ENCODE data around the gene FAM170B.

The FAM170B gene

GRCh38 chr10:49133706-49134248 is at the start of gene FAM170B:
FAM170B (minus strand) TSS chr10:49134021; CDS start chr10:49133918, 103 bp downstream.
- no peak within 1 kb of the TSS for H3K4me3 ChIP-seq (ENCODE audit: low read depth in 1 of 2, low read length in 2 of 2)
- no peak within 1 kb of the TSS for H3K27ac ChIP-seq (ENCODE audit: low read depth, low read length)
- H3K9ac ChIP-seq (ENCODE audit: low read depth in 1 of 2, low read length in 2 of 2) = no peak within 1 kb of the TSS
- no peaks in the 10 kb centered on the region for H3K27me3 ChIP-seq (ENCODE audit: control insufficient read depth in 1 of 2, insufficient read depth in 2 of 2, low read length in 2 of 2)
- peaks cover 0 to 7% of the 10 kb centered on the region in 2 donors for H3K4me1 ChIP-seq (ENCODE audit: control insufficient read depth in 1 of 2, insufficient read depth in 2 of 2, low read length in 2 of 2)
- no peaks in the 10 kb centered on the region for H3K36me3 ChIP-seq (ENCODE audit: control insufficient read depth in 1 of 2, insufficient read depth in 2 of 2, low read length in 2 of 2)
- peaks cover 0 to 4% of the 10 kb centered on the region in 2 donors for H3K9me3 ChIP-seq (ENCODE audit: control insufficient read depth in 1 of 2, low read length in 2 of 2)

DNA sequence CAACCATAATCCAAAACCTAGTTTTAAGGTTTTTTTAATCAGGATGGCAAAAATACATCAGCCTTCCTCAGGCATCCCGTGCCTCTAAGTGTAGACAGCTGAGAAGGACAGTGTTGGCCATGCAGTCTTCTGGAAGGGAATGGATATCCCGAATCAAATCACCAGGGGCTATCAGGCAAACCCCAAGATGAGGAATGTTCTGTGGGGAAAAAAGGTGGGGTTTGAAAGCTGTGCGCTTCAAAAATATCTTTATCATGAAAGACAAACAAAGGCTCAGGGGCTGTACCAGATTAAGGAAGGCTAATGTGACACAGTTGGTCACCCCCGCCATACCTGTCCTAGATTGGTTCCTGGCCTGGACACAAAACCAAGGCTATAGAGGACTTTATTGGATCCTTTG is 49.0 kb upstream of the FAM170B start:
- Histone ChIP-seq H3K36me3 (ENCODE audit: control insufficient read depth in 1 of 2, insufficient read depth in 2 of 2, low read length in 2 of 2) (no peaks in the 10 kb centered on the region), H3K27ac (ENCODE audit: low read depth, low read length) (no peak overlapping the region), H3K27me3 (ENCODE audit: control insufficient read depth in 1 of 2, insufficient read depth in 2 of 2, low read length in 2 of 2) (no peaks in the 10 kb centered on the region), H3K9me3 (ENCODE audit: control insufficient read depth in 1 of 2, low read length in 2 of 2) (no peaks in the 10 kb centered on the region), H3K4me3 (ENCODE audit: low read depth in 1 of 2, low read length in 2 of 2) (no peak overlapping the region), H3K4me1 (ENCODE audit: control insufficient read depth in 1 of 2, insufficient read depth in 2 of 2, low read length in 2 of 2) (peaks cover 0 to 11% of the 10 kb centered on the region in 2 donors), H3K9ac (ENCODE audit: low read depth in 1 of 2, low read length in 2 of 2) (no peak overlapping the region)

DNA sequence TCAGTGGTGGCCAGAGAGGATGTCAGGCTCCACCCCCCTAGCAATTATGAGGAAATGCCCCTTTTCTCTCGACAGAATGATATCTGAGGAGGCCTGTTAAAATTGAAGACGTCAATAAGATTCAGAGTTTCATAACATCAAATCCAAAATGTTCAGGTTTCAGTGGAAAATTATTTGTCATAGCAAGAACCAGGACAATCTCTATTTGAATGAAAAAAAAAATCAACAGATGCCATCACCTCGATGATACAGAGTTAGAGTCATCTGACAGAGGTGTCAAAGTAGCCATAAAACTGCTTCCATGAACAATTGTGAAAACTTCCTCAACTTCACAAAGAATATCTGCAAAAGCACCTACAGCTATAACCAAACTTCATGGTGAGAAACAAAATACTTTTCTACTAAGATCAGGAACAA is 46.6 kb upstream of the FAM170B start:
- Histone ChIP-seq H3K4me1 (ENCODE audit: control insufficient read depth in 1 of 2, insufficient read depth in 2 of 2, low read length in 2 of 2) (peaks cover 11 to 25% of the 10 kb centered on the region in 2 donors), H3K27ac (ENCODE audit: low read depth, low read length) (no peak overlapping the region), H3K9me3 (ENCODE audit: control insufficient read depth in 1 of 2, low read length in 2 of 2) (no peaks in the 10 kb centered on the region), H3K36me3 (ENCODE audit: control insufficient read depth in 1 of 2, insufficient read depth in 2 of 2, low read length in 2 of 2) (no peaks in the 10 kb centered on the region), H3K4me3 (ENCODE audit: low read depth in 1 of 2, low read length in 2 of 2) (no peak overlapping the region), H3K9ac (ENCODE audit: low read depth in 1 of 2, low read length in 2 of 2) (no peak overlapping the region), H3K27me3 (ENCODE audit: control insufficient read depth in 1 of 2, insufficient read depth in 2 of 2, low read length in 2 of 2) (no peaks in the 10 kb centered on the region)

DNA sequence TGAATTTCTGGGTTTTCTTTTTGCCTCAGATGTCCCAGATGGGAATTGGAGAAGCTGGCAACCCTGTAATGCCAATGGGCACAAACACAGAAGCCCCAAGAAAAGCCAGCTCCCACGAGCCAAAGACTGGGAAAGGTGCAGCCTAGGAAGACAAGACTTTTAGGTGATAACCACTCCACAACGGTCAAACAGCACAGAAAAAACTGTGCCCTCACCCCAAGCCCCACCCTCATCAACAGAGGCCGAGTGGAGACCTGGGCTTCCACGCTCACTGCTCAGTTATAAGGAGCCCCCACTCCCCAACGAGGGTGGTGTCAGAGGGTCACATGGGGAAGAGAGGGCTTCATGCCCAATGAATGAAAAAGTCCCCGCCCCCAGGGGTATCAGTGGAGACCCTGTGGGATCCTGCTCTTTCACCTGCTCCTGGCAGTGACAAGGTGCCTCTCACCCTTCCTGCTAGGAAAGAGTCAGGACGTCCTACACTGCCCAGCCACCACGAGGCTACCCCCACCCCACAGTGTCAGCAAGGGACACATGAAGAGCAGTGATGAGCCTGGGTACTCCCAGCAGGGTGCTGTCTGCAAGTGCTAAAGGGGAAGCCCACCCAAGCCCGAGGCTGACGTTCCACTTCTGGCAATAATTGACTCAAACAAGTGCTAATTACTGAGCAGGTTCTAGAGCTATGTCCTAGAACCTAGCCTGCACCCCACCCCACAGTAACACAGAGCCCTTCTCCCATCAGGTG is 46.0 kb upstream of the FAM170B start:
- Histone ChIP-seq H3K4me1 (ENCODE audit: control insufficient read depth in 1 of 2, insufficient read depth in 2 of 2, low read length in 2 of 2) (peaks cover 11 to 25% of the 10 kb centered on the region in 2 donors), H3K9ac (ENCODE audit: low read depth in 1 of 2, low read length in 2 of 2) (no peak overlapping the region), H3K27ac (ENCODE audit: low read depth, low read length) (no peak overlapping the region), H3K27me3 (ENCODE audit: control insufficient read depth in 1 of 2, insufficient read depth in 2 of 2, low read length in 2 of 2) (no peaks in the 10 kb centered on the region), H3K4me3 (ENCODE audit: low read depth in 1 of 2, low read length in 2 of 2) (no peak overlapping the region), H3K9me3 (ENCODE audit: control insufficient read depth in 1 of 2, low read length in 2 of 2) (no peaks in the 10 kb centered on the region), H3K36me3 (ENCODE audit: control insufficient read depth in 1 of 2, insufficient read depth in 2 of 2, low read length in 2 of 2) (no peaks in the 10 kb centered on the region)

GRCh38 chr10:49178489-49179471 is 45.0 kb upstream of the FAM170B start:
- Histone ChIP-seq H3K4me3 (ENCODE audit: low read depth in 1 of 2, low read length in 2 of 2) (no peak overlapping the region), H3K4me1 (ENCODE audit: control insufficient read depth in 1 of 2, insufficient read depth in 2 of 2, low read length in 2 of 2) (peaks cover 11 to 25% of the 10 kb centered on the region in 2 donors), H3K9ac (ENCODE audit: low read depth in 1 of 2, low read length in 2 of 2) (no peak overlapping the region), H3K27ac (ENCODE audit: low read depth, low read length) (no peak overlapping the region), H3K27me3 (ENCODE audit: control insufficient read depth in 1 of 2, insufficient read depth in 2 of 2, low read length in 2 of 2) (no peaks in the 10 kb centered on the region), H3K36me3 (ENCODE audit: control insufficient read depth in 1 of 2, insufficient read depth in 2 of 2, low read length in 2 of 2) (no peaks in the 10 kb centered on the region), H3K9me3 (ENCODE audit: control insufficient read depth in 1 of 2, low read length in 2 of 2) (no peaks in the 10 kb centered on the region)

GRCh38 chr10:49177391-49178355 is 43.9 kb upstream of the FAM170B start:
- no peak overlapping the region for H3K9ac ChIP-seq (ENCODE audit: low read depth in 1 of 2, low read length in 2 of 2)
- H3K36me3 ChIP-seq (ENCODE audit: control insufficient read depth in 1 of 2, insufficient read depth in 2 of 2, low read length in 2 of 2) = no peaks in the 10 kb centered on the region
- H3K4me3 ChIP-seq (ENCODE audit: low read depth in 1 of 2, low read length in 2 of 2) = no peak overlapping the region
- H3K4me1 ChIP-seq (ENCODE audit: control insufficient read depth in 1 of 2, insufficient read depth in 2 of 2, low read length in 2 of 2) = peaks cover 12 to 25% of the 10 kb centered on the region in 2 donors
- no peaks in the 10 kb centered on the region for H3K9me3 ChIP-seq (ENCODE audit: control insufficient read depth in 1 of 2, low read length in 2 of 2)
- H3K27me3 ChIP-seq (ENCODE audit: control insufficient read depth in 1 of 2, insufficient read depth in 2 of 2, low read length in 2 of 2) = no peaks in the 10 kb centered on the region
- no peak overlapping the region for H3K27ac ChIP-seq (ENCODE audit: low read depth, low read length)

- no peak overlapping the region for H3K4me3 ChIP-seq (ENCODE audit: low read depth in 1 of 2, low read length in 2 of 2)
- H3K9me3 ChIP-seq (ENCODE audit: control insufficient read depth in 1 of 2, low read length in 2 of 2) = no peaks in the 10 kb centered on the region
- H3K4me1 ChIP-seq (ENCODE audit: control insufficient read depth in 1 of 2, insufficient read depth in 2 of 2, low read length in 2 of 2) = peaks cover 17 to 27% of the 10 kb centered on the region in 2 donors
- H3K27ac ChIP-seq (ENCODE audit: low read depth, low read length) = no peak overlapping the region
- no peak overlapping the region for H3K9ac ChIP-seq (ENCODE audit: low read depth in 1 of 2, low read length in 2 of 2)
- H3K27me3 ChIP-seq (ENCODE audit: control insufficient read depth in 1 of 2, insufficient read depth in 2 of 2, low read length in 2 of 2) = no peaks in the 10 kb centered on the region
- no peaks in the 10 kb centered on the region for H3K36me3 ChIP-seq (ENCODE audit: control insufficient read depth in 1 of 2, insufficient read depth in 2 of 2, low read length in 2 of 2)
These were observed 42.8 kb upstream of the FAM170B start for GRCh38 chr10:49176310-49177268.

GRCh38 chr10:49175587-49176309 is 41.9 kb upstream of the FAM170B start:
- no peaks in the 10 kb centered on the region for H3K9me3 ChIP-seq (ENCODE audit: control insufficient read depth in 1 of 2, low read length in 2 of 2)
- no peaks in the 10 kb centered on the region for H3K27me3 ChIP-seq (ENCODE audit: control insufficient read depth in 1 of 2, insufficient read depth in 2 of 2, low read length in 2 of 2)
- no peaks in the 10 kb centered on the region for H3K36me3 ChIP-seq (ENCODE audit: control insufficient read depth in 1 of 2, insufficient read depth in 2 of 2, low read length in 2 of 2)
- H3K4me1 ChIP-seq (ENCODE audit: control insufficient read depth in 1 of 2, insufficient read depth in 2 of 2, low read length in 2 of 2) = peaks cover 17 to 30% of the 10 kb centered on the region in 2 donors
- H3K9ac ChIP-seq (ENCODE audit: low read depth in 1 of 2, low read length in 2 of 2) = no peak overlapping the region
- H3K4me3 ChIP-seq (ENCODE audit: low read depth in 1 of 2, low read length in 2 of 2) = no peak overlapping the region
- H3K27ac ChIP-seq (ENCODE audit: low read depth, low read length) = no peak overlapping the region

Data from duodenal mucosa (tissue), 2 donors.